ENCODE measurements around the gene COL26A1. TPM values are rescaled to one million over a fixed set of nuclear protein-coding genes. Genes with fewer than 3 reads are reported as not detected.

Gene COL26A1
- total and polyA plus RNA-seq, 8 donors, result 0.20 to 0.55 (median 0.31) TPM; not detected in 5

DNA sequence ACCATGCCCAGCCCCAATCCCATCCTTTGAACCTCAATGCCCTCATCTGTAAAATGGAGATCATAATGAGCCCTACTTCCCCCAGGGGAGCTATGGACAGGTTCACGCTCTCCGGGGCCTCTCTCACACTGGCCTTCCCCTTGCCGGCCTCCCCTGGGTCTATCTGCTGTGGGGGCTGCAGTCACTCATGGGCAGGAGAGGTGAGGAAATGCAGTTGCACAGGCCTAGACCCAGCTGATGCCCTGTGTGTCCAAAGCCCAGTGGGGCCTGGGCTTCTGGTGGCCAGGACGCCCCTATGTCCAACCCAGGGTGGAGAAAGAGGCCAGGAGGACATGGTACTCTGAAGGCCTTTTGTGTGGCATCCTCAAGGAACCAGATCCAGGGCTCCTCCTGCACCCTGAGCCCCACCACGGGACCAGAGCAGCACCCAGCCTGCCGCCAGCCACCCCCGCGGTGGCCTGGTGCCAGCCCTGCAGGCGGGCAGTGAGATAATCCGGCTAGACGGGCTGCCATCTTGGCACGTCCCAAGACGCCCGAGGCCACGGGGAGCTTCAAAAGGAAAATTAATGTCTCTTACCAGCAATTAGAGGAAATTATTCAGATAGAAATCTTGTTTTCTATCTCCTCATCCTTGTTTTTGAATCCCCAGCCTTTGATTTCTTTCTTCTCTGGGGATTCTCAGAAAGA is 227.4 kb downstream of the COL26A1 start:
- no peaks in the 10 kb centered on the region for H3K27me3 ChIP-seq
- H3K4me3 ChIP-seq, result no peak overlapping the region
- no peak overlapping the region for H3K27ac ChIP-seq
- no peaks in the 10 kb centered on the region for H3K9me3 ChIP-seq
- no peak for DNase-seq
- no peaks in the 10 kb centered on the region for H3K36me3 ChIP-seq
- intact Hi-C loops (cut with DNase I; ENCODE audit: low total_unique reads), result no loop called here
- 78 to 81% (median 80%) methylated on average over 15 of the region's 15 CpGs for WGBS, 5 donors
- peaks cover 0 to 5% (median 0%) of the 10 kb centered on the region in 4 donors for H3K4me1 ChIP-seq
- TF ChIP-seq, protein P1, sequence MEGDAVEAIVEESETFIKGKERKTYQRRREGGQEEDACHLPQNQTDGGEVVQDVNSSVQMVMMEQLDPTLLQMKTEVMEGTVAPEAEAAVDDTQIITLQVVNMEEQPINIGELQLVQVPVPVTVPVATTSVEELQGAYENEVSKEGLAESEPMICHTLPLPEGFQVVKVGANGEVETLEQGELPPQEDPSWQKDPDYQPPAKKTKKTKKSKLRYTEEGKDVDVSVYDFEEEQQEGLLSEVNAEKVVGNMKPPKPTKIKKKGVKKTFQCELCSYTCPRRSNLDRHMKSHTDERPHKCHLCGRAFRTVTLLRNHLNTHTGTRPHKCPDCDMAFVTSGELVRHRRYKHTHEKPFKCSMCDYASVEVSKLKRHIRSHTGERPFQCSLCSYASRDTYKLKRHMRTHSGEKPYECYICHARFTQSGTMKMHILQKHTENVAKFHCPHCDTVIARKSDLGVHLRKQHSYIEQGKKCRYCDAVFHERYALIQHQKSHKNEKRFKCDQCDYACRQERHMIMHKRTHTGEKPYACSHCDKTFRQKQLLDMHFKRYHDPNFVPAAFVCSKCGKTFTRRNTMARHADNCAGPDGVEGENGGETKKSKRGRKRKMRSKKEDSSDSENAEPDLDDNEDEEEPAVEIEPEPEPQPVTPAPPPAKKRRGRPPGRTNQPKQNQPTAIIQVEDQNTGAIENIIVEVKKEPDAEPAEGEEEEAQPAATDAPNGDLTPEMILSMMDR (IDR thresholded peaks at IDR 0.05), result no peak
- TF ChIP-seq EP300 (IDR thresholded peaks at IDR 0.05) (no peak), POLR2A (IDR thresholded peaks at IDR 0.05) (no peak), POLR2AphosphoS5 (IDR thresholded peaks at IDR 0.05) (no peak)

DNA sequence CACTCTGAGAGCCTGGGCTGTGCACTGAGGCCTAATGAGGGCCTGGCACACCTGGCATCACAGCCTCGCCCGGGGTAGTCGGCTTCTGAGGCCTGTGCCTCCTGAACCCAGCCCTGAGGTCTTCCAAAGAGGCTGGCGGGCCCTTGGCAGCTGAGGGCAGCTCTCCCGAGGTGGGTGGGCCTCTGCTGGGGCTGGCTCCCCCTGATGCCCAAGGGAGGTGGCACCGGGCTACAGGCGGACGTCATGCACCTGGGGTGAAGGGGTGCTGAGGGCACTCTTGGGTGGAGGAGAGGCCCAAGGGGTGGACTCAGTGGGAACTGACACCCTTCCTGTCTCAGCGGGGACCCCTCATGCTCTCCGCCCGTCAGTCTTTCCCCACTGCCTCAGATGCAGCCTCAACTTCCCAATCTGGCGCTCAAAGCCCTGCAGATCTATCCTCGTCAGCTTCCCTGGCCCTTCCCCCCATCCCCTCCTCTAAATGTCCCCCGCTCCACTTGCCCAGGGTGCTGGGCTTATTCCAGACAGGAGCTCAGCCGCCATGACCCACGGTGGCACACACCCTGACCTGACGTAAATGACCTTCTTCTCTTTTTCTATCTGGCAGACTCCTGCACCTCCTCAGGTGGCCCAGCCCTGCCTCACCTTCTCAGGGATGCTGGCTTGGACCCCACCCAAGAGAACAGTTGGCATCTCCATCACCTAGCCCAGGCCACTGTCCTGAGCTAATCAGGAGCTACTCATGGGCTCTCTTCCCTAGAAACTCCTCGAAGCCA is 228.2 kb downstream of the COL26A1 start:
- DNase-seq, result no peak
- peaks cover 0 to 4% (median 0%) of the 10 kb centered on the region in 4 donors for H3K4me1 ChIP-seq
- H3K4me3 ChIP-seq, result no peak overlapping the region
- TF ChIP-seq POLR2A (IDR thresholded peaks at IDR 0.05) (no peak), POLR2AphosphoS5 (IDR thresholded peaks at IDR 0.05) (no peak), EP300 (IDR thresholded peaks at IDR 0.05) (no peak)
- H3K27me3 ChIP-seq, result no peaks in the 10 kb centered on the region
- intact Hi-C loops (cut with DNase I; ENCODE audit: low total_unique reads), result no loop called here
- H3K27ac ChIP-seq, result no peak overlapping the region
- H3K36me3 ChIP-seq, result no peaks in the 10 kb centered on the region
- no peaks in the 10 kb centered on the region for H3K9me3 ChIP-seq
- 88 to 92% (median 89%) methylated on average over 16 to 18 of the region's 18 CpGs for WGBS, 5 donors

DNA sequence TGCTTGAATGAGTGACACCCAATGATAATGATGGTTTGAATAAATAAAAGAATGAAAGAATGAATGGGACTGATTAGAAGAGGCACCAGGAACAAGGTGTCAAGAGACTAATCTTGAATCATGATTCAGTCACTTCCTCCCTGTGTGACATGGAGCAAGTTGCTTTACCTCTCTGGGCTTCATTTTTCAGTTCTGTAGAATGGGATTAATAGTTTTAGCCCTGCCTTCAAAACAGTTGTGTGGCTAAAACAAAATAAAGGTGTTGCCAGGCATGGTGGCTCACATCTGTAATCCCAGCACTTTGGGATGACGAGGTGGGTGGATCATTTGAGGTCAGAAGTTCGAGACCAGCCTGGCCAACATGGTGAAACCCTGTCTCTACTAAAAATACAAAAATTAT is 228.8 kb downstream of the COL26A1 start:
- Histone ChIP-seq H3K9me3 (no peaks in the 10 kb centered on the region), H3K4me3 (no peak overlapping the region), H3K36me3 (no peaks in the 10 kb centered on the region), H3K27me3 (no peaks in the 10 kb centered on the region), H3K27ac (no peak overlapping the region), H3K4me1 (no peaks in the 10 kb centered on the region)
- 84 to 100% (median 96%) methylated on average over 2 of the region's 2 CpGs for WGBS, 5 donors
- intact Hi-C loops (cut with DNase I; ENCODE audit: low total_unique reads), result no loop called here
- DNase-seq, result no peak
- TF ChIP-seq POLR2A (IDR thresholded peaks at IDR 0.05) (no peak), EP300 (IDR thresholded peaks at IDR 0.05) (no peak)

DNA sequence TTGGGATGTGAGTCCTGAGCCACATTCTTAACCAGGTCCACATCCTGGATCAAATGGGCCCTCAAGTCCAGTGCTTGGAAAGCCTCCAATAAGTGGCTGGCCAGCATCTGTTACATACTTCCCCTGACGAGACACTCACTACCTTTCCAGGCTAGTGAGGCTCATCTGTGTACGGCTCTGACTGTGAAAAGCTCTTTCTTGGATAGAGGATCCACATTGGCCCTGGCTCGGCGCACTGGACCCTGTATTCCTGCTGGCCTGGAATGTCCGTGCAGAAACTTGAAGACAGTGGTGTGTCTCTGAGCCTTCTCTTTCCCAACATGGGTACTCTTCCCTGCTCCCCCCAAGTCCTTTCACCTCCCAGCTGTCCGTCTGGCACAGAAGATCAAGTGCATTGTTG is 230.9 kb downstream of the COL26A1 start:
- 82 to 93% (median 86%) methylated on average over 6 of the region's 6 CpGs for WGBS, 5 donors
- no peak for DNase-seq

DNA sequence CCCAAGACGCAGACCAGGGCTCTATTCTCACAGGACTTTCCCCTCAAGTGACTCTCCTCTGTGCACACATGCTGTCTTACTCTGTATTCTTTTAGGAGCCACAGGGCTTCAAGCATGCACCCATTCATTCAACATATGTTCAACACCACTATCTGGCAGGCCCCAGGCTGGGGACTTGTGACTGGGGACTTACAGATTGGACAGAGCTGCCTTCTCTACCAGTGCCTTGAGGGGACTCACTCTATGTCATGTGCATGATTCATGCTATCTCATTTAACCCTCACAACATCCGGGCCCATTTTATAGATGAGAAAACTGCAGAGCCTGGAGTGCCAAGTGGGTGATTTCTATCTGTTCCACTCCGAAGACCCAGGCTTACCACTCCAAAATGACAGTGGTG is 232.1 kb downstream of the COL26A1 start:
- intact Hi-C loops (cut with DNase I; ENCODE audit: low total_unique reads), result no loop called here
- no peak for TF ChIP-seq POLR2A (IDR thresholded peaks at IDR 0.05)
- TF ChIP-seq EP300 (IDR thresholded peaks at IDR 0.05), result no peak
- TF ChIP-seq, protein P1 (IDR thresholded peaks at IDR 0.05), result no peak
- TF ChIP-seq POLR2AphosphoS5 (IDR thresholded peaks at IDR 0.05), result no peak
- no peaks in the 10 kb centered on the region for H3K27me3 ChIP-seq
- H3K4me1 ChIP-seq, result peaks cover 0 to 16% (median 12%) of the 10 kb centered on the region in 4 donors
- no peaks in the 10 kb centered on the region for H3K9me3 ChIP-seq
- H3K36me3 ChIP-seq, result no peaks in the 10 kb centered on the region
- no peak for DNase-seq
- no peak overlapping the region for H3K4me3 ChIP-seq
- 88 to 98% (median 91%) methylated on average over 3 of the region's 3 CpGs for WGBS, 5 donors
- no peak overlapping the region for H3K27ac ChIP-seq

More for the DNA sequence above, 230.9 kb downstream of the COL26A1 start:
- Histone ChIP-seq H3K4me1 (peaks cover 0 to 10% (median 8%) of the 10 kb centered on the region in 4 donors), H3K4me3 (no peak overlapping the region), H3K9me3 (no peaks in the 10 kb centered on the region), H3K27me3 (no peaks in the 10 kb centered on the region), H3K36me3 (no peaks in the 10 kb centered on the region), H3K27ac (no peak overlapping the region)
- intact Hi-C loops (cut with DNase I; ENCODE audit: low total_unique reads), result no loop called here
- TF ChIP-seq, protein P1 (IDR thresholded peaks at IDR 0.05), result no peak
- no peak for TF ChIP-seq POLR2A (IDR thresholded peaks at IDR 0.05)

Measured in stomach (tissue), 9 donors.